Putamen (tissue), 1 donor: Measurements from ENCODE around the gene VWDE.
"Not testable (repeated sequence)": the region's sequence is repeated elsewhere in the genome, so short reads cannot be mapped to it uniquely, and the experiment has no call there.

Experiments used
- DNase-seq: peaks from one replicate; pipeline ENCODE4 v3.0.0-alpha.2; 2016; ENCODE audit warnings: low spot score

Gene VWDE

DNA sequence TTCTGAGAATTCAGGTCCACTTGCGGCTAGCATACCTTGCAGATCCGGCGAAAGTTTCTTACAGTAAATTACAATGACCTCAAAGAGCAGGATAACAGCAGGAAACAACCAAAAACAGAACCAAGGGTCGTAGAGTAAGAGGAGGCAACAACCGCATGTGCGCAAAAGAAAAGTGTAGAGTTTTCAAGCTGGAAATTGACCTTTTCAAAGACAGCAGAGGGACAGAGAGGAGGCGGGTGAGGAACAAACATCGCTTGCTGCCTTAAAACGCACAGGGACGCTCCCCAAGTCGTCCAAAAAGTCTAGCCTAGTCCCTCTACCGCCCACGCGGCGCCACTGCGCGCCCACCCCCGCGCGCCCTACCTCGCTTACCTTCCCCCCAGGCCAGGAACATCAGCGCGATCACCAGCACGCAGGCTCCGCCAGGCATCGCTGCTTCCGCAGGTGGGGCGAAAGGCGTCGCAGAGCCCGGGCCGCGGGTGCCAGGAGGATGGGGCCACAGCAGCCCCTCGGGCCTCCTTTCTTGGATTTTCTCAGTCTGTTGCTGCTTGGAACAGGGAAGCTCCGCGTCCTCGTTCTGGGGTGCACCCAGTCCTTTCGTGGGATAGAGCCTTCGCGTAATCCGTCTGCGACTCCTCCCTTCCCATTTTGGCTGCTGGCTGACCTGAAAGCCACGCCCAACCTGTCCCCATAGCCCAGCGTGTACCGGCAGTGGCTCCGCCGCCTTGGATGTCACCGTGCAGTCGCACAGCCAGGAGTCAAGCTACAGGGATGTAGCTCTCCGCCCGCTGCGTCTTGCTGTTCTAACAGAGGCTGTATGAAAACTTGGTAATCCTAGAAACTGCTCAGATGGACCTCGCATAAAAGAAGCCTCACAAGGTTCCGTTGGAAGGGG lies at the start of gene VWDE:
Gene VWDE, minus strand, starts transcription at position 579 of the 895 bp plus-strand sequence. Its CDS starts 149 bp downstream, at position 430.
- DNase-seq: peak; percentile 45

DNA sequence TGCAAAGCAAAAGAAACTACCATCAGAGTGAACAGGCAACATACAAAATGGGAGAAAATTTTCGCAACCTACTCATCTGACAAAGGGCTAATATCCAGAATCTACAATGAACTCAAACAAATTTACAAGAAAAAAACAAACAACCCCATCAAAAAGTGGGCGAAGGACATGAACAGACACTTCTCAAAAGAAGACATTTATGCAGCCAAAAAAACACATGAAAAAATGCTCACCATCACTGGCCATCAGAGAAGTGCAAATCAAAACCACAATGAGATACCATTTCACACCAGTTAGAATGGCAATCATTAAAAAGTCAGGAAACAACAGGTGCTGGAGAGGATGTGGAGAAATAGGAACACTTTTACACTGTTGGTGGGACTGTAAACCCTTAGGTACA lies 49.5 kb upstream of the VWDE start:
- not testable (repeated sequence) for DNase-seq

DNA sequence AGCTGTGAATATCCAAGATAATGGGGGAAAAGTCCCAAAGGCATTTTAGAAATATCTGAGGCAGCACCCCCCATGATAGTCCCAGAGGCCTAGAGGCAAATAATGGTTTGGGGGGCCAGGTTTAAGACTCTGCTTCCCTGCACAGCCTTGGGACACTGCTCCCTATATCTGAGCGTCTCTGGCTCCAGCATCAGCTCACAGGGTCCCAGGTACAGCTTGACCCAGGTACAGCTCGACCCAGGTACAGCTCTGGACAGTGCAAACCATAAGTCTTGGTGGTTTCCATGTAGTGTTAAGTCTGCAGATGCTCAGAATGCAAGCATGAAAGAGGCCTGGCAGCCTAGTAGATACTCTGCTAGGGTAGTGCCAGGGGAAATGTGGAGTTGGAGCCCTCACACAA lies 47.0 kb upstream of the VWDE start:
- no peak for DNase-seq

DNA sequence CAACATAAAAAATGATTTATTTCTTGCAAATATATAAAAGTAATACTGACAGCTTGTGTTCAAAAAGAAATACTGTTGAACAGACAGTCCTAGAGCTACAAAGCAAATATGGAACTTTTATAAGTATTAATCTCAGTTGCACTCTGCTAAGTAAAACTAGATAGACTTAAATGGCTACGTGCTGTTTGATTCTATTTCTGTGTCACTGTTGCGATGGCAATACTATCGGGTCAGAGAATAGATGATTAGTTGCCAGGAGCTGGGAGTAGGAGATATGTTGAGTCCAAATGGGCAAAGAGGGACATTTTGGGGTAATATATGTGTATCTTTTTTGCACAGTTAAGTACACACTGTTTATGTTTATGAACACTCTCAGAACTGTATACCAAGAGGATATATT lies 41.1 kb upstream of the VWDE start:
- DNase-seq: no peak

DNA sequence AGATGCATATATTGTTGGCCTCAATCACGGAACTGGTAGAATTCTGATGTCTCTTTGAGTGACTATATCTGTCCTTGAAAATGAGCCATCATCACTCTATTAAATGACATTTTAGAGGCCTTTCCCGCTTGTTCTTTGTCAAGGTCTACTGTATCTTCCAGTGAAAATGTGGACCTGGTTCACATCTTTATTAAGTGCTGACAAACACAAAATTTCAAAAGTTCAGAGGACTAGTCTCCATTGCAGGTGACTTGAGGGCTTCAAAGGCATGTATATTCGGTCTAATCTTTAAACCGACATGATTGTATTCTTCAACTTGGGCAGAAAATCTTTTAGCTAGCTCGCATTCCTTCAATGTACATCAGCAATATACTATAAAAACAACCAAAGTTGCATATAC lies 36.6 kb upstream of the VWDE start:
- no peak for DNase-seq

DNA sequence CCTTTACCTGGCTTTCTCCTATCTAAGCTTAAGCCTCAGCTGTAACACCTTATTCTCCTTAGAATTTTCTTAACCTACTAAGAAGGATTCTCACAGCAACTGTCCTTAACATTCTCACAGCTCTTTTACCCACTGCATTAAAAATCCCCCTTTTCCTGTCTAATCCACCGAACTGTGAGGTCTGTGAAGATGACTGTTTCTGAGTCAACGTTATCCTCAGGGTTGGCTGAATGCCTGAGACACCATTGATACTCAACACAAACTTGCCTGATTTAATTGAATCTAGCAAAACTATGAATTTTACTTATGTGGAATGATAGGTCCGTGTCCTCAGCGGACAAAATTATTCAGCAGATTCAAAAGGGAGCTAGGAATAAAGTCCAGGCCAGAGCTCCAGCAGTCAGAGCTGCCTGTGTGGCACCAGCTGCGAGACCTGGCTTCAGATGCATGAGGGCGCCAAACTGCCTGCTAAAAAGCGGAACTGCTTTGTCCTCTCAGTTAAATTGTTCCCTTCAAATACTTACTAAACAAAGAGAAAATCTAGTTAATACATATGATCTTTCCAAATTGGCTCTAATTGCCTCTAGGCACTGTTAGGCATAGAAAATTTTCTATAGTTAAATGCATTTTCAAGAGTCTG lies 33.4 kb upstream of the VWDE start:
- no peak for DNase-seq

DNA sequence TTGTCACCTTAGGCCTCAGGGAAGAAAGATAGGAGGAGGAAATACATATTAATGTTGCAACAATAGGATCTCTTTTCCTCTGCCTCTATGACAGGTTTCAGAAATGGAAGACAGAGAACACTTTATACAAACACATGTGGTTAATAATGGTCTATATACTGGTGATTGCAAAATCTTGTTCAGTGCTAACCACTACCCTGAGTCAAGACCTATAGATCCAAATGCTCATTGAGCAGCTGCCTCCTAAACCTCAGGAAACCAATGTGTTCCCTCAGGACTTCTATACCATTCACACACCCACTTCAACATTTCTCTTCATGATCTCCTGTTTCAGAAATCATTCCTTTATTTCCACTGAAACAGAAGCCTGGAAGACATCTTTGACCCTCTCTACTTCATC lies 32.5 kb upstream of the VWDE start:
- no peak for DNase-seq

DNA sequence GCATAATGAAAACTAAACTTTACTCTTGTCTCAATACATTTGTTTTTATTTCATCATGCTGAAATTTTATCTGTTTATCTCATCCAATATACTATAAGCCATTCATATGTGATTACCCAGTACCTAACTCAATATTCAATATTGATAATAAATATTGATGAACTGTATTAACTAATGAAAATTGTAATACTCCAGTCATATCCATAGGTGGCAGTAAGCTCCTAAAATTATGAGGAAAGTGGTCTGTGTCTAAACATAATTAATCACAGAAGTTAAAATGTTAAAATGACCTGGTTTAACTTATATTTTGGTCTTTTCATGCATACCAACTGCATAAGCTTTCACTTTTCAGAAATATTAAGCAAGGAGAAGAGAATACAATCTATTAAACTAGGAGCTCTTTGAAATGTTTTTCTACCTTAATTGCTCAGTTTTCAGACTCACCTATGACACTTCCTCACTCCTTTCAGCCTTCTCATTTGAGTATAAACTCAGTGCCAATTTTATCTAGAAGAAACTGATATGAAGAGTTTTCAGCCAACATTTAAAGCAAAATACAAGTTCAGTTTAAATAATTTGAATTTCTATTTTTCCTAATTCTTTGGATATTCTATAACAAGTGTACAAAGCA lies 30.5 kb upstream of the VWDE start:
- DNase-seq: no peak

DNA sequence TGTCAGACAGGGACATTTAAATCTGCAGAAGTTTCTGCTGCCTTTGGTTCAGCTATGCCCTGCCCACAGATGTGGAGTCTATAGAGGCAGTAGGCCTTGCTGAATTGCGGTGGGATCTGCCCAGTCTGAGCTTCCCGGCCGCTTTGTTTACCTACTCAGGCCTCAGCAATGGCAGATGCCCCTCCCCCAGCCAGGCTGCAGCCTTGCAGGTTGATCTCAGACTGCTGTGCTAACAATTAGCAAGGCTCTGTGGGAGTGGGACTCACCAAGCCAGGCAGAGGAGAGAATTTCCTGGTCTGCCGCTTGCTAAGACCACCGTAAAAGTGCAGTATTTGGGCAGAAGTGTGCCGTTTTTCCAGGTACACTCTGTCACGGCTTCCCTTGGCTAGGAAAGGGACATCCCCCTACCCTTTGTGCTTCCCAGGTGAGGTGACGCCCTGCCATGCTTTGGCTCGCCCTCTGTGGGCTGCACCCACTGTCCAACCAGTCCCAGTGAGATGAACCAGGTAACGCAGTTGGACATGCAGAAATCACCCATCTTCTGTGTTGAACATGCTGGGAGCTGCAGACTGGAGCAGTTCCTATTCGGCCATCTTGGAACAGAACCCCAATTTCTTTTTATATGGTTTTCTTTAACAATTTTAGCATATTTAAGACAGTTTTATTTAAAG lies 28.4 kb upstream of the VWDE start:
- no peak for DNase-seq

DNA sequence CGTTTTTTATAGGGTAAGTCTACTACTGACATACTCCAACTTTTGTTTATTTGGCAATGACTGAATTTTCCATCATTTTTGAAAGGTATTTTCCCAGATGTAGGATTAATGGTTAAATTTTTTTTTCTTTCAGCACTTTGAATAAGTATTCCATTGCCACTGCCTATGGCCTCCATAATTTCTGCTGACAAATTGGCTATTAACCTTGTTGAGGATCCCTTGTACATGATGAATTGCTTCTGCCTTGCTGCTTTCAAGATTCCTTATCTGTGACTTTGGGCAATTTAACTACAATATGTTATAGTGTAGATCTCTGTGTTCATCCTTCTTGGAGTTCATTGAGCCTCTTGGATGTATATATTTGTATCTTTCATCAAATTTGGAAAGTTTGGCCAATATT lies 21.6 kb upstream of the VWDE start:
- DNase-seq: no peak

DNA sequence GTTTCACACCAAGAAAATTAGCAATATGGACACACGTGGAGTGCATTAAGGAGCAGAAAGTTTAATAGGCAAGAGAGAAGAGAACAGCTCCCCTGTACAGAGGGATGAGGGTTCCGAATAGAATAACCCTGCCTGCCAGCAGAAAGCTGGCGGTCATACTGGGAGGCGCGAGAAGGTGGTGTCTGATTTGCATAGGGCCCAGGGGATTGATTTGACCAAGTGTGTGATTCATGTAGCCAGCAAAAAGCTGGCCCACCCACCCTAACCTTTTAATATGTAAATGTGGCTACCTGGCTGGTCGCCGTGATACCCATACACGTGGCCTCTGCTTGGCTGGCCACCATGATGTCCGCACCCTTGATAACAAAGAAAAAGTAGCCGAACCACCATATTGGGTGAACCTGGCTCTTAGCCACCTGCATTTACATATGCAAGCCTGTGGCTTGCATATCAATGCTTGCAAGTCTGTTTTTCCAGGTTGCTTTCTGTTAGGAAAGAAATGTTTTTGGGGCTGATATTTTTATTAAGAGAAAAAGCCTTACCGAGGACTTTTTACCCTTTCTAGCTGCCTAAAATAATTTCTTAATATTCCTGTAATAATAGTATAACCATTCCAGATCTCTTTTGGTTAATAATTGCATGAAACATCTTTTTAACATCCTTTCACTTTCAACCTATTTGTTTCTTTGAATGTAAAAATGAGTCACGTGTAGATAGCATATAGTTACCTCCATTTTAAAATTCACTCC lies 20.5 kb upstream of the VWDE start:
- no peak for DNase-seq

DNA sequence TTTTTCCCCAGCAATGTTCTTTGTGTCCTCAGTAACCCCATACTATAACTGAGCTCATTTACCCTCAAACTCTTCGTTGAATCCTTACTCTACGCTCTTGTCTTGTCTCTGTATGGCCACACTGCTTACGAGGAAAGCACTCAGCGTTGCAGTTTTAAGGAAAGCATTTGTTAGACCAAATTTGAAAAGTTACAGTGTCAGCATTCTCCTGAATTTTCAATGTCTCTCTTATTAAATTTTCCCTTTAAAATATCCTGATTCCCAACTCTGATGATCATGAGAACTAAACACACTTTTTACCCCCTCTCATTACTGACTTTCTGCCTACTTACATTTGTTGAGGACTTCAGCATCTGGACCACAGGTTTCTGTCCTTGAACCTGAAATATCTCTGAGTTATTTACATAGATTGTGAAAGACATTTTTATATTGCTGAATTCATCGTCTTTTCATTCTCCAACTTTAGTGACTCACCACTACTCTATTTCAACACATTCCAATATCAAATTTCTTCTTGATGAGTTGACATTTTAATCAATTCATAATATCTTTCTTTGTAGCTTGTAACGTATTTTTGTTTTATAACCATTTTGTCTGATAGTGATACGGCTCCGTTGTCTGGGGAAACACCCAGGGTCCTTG lies 19.8 kb upstream of the VWDE start:
- DNase-seq: no peak

DNA sequence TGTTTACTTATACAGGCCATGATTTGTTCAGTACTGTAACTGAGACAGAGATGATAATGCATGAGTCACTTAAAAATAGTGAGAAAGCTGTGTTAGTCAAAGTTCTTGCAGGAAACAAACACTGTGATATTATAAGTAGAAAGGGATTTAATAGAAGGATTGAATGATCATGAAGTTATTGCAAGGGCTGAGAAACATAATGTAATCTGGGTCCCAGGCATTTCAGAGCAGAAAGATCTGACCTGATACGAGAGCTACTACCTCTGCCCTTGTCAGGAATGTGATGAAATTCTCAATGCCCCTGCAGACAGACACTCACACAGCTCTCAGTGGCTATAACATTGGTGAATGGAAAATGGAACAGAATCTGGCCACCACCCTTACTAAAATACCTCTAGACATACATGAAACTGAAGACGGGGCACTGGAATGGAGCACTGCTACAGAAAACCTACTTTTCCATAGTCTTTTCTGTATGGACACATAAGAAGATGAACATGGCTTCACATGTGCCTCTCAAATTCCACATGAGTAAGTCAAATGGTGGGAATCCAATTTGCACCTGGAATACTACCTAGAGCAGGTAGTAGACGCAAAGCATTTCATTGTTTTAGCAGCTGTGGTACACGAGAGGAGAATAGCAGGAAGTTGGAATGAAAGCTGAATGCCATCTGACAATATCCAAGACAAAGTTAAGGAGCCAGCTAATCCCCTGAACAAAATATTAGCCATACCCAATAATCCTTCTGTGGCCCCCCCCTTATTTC lies 19.1 kb upstream of the VWDE start:
- DNase-seq: no peak

DNA sequence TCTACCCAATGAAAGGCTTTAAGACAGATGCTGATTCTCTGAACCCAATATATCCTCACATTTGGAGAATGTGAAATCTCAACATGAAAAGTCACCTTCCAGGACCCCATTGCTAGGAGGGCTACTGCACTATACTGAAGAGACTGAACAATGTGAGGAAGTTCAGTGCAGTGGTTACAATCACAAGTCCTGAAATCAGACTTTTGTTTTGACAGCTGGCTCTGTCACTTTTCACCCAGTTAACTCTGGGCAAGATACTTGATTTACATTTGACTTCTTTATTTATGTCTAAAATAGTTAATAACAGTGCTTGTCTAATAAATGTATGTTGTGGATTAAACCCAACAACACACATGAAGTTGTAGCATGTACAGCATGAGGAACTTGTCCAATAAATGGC lies 14.8 kb upstream of the VWDE start:
- DNase-seq: no peak

DNA sequence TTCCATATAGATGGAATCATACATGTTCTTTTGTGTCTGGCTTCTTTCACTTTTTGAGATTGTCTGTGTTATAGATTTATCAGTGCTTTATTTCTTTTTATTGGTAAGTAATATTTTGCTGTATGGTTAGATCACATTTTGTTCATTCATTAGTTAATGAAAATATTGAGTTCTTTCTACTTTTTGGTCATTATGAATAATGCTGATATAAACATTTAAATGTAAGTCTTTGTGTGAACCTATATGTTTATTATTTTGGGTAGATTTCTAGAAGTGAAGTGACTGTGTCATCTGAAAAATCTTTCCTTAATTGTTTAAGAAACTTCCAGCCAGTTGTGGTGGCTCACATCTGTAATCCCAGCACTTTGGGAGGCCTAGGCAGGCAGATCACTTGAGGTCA lies 11.4 kb upstream of the VWDE start:
- no peak for DNase-seq

DNA sequence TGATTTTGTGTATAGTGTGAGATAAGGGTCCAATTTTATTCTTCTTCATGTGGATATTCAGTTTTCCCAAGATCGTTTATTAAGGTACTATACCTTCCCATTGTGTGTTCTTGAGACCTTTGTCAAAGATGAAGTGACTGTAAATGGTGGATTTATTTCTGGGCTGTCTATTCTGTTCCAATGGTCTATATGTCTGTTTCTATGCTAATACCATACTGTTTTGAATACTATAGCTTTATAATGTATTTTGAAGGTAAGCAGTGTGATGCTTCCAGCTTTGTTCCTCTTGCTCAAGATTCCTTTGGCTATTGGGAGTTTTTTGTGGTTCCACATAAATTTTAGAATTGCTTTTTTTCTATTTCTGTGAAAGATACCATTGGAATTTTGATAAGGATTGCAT lies 8.7 kb upstream of the VWDE start:
- DNase-seq: no peak

DNA sequence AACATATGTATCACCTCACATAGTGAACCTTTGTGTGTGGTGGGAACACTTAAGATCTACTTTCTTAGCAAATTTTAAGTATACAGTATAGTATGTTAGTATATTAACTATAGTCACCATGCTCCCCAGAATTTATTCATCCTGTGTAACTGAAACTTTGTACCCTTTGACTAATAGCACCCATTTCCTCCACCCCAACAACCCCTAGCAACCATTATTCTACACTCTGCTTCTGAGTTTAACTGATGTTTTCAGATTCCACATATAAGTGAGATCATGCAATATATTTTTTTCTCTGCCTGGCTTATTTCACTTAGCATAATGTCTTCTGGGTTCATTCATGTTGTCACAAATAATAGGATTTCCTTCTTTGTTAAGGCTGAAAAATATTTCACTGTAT lies 6.9 kb upstream of the VWDE start:
- no peak for DNase-seq

DNA sequence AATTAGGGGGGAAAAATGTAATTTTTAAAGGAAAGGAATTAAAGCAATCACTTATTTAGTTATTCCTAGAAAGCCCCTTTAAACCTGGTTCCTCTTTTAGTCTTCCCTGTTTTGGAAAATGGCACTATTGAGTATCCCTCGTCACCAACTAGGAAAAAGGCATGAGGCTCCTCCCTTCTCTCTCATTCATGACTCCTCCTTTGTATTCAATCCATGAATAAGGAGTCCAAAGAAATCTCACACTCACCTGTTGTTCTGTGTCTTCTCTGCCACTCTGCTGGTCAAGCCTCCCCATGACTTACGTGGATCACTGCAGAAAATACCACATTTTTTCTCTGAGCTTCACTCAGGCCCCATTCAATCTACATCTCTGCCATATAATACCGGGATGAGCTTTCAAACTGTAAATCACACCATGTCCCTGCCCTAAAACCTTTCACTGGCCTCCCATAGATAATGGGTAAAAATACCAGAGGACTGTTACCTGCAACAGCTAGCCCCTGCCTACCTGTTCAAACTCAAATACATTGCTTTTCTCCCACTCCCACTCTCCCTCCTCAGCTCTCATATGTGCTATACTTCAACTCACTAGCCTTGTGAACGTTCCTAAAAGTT lies 5.5 kb upstream of the VWDE start:
- no peak for DNase-seq

DNA sequence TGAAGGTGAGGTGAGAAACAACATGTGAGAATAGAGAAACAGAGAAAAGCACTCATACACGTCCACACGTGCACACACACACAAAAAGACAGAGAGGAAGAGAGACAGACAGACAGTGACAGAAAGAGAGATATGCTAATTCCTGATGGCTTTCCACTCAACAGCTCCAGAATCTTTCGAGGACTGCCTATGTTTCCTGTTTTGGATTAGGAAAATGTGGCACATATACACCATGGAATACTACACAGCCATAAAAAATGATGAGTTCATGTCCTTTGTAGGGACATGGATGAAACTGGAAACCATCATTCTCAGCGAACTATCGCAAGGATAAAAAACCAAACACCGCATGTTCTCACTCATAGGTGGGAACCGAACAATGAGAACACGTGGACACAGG lies 4.0 kb upstream of the VWDE start:
- not testable (repeated sequence) for DNase-seq

DNA sequence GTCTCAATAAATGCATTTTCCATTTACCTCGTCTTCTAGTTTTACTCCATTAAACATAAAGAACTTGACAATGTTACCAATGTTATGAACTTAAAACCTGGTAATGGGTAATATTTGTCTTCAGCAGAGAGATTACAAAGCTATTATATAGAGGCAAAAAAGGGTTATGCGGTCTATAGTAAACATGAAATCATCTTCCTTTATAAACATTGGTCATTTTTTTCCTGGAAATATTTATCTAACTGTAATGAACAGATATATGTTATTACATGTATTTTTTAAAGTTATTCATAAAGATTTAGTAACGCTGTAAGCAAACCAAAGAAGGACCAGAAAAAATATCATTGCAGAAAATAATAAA lies 1.3 kb downstream of the VWDE start:
- DNase-seq: no peak
